SW480 (cell line): ENCODE data around the gene ERBB3.

Source experiments
- DNase-seq: peaks from one replicate; pipeline ENCODE4 v3.0.0-alpha.2; 2016; ENCODE audit warnings: low spot score

ERBB3 gene

DNA sequence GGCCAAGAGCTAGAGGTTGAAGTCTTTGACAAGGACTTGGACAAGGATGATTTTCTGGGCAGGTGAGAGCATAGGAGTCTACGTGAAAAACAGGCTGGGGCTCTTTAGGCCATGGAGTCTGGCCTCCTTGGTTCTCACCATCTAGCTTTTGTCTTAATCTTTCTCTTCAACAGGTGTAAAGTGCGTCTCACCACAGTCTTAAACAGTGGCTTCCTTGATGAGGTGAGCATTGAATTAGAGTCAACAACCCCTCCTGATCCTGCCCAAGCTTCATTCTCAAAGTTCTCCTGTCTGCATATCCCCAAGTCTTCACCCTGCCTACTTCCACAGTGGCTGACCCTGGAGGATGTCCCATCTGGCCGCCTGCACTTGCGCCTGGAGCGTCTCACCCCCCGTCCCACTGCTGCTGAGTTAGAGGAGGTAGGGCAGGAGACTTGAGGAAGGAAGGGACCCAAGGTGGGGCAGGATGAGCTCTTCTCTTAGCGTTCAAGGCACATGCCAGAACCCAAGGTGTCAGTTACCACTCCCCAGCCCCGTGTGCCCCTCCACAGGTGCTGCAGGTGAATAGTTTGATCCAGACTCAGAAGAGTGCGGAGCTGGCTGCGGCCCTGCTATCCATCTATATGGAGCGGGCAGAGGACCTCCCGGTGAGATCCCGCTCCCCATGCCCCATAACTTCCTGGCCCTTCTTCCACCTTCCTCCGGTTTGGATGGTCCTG lies 58.0 kb downstream of the ERBB3 start:
- no peak for DNase-seq

DNA sequence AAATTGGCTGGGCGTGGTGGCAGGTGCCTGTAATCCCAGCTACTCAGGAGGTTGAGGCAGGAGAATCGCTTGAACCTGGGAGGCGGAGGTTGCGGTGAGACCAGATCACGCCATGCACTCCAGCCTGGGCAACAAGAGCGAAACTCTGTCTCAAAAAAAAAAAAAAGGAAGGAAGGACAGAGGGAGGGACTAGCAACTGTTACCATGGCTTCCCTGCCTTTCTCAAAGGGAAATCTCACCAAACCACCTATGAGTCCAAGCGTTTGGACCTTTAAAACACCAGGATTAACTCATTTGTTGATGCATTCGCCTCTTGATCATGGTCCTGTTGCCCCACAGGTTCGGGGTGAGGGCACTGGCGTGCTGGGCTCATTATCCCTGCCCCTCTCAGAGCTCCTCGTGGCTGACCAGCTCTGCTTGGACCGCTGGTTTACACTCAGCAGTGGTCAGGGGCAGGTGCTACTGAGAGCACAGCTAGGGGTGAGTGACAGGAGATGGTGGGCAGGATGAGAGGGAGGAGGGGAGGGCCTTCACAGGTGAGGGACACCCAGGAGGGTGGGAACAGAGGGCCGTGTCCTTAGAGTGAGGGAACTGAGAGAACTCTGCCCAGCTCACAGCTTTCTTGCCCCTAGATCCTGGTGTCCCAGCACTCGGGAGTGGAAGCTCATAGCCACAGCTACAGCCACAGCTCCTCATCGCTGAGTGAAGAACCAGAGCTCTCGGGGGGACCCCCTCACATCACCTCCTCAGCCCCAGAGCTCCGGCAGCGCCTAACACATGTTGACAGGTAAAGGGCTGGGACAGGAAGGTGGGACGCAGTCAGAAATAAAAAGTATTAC lies 62.2 kb downstream of the ERBB3 start:
- DNase-seq = no peak

GRCh38 chr12:56143217-56143616 lies 63.3 kb downstream of the ERBB3 start:
- no peak for DNase-seq

- DNase-seq = no peak
Measured at GRCh38 chr12:56143870-56144269, 63.9 kb downstream of the ERBB3 start.

- no peak for DNase-seq
Measured at GRCh38 chr12:56145217-56145616, 65.3 kb downstream of the ERBB3 start.

- DNase-seq = peak; percentile 22
Measured at GRCh38 chr12:56146492-56147460, 66.8 kb downstream of the ERBB3 start.

GRCh38 chr12:56150563-56150962 lies 70.6 kb downstream of the ERBB3 start:
- DNase-seq = peak; percentile 13

- DNase-seq = peak; percentile 81
Measured at GRCh38 chr12:56151672-56152131, 71.7 kb downstream of the ERBB3 start.

DNA sequence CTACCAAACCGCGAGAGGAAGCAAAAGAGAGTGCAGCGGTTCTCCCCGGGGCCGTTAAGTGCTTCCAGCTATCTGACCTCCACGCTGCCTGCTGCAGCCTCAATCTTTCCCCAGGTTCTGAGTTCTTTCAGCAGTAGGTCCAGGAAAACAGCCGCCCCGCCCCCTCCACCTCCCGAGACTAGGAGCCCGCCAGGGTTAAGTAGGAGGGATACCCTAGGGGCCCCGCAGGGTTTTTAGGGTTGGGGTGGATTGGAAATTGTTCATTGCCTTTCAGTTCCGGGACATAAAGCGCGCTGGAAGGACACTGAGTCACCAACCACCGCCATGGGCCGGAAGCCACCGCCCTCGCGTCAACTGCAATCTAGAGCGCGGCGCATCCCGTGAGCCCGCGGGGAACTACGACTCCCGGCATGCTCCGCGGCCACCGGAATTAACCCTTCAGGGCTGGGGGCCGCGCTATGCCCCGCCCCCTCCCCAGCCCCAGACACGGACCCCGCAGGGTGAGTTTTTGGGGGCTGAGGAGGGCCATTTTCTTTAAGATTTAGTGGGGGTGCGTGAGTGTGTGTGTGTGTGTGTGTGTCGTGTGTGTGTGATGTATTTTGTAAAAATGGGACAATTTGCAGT lies 72.3 kb downstream of the ERBB3 start, which contains the start of gene MYL6B:
Gene MYL6B, plus strand, starts transcription at position 456 of the 624 bp plus-strand sequence. CDS start 1,332 bp downstream, outside the sequence.
- DNase-seq = peak; percentile 92
